Measurements from ENCODE around the gene DNAJC7.
A peak's percentile ranks its signal among the peaks of the same experiment; 100 is the strongest.
"Not testable (repeated sequence)": the region's sequence is repeated elsewhere in the genome, so short reads cannot be mapped to it uniquely, and the experiment has no call there.

The DNAJC7 gene

DNA sequence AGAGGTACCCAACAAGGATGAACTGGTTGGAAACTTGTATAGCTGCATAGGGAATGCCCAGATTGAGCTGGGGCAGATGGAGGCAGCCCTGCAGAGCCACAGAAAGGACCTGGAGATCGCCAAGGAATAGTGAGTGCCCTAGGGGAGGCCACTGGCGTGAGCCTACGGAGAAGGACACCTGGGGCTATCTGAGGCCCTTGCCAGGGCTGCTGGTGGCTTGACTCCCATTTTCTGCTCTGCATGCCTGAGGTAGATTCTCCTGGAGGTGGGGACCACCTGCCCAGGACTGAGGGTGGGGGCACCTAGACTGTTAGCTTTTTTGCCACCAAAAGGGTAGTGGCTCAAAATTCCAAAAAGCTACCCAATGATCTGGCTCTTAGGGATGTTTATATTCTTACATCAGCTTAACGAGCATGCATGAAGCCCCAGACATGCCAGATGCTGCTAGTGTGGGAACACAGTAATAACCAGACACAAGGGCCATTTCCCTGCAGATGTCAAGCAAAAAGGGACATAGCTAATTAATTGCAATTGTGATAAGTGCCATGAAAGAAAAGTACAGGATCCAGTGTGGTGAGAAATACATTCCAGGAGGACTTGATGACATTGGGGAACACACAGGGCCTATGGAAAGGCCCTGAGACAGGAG is 78.1 kb downstream of the DNAJC7 start:
- TF ChIP-seq, protein P1, sequence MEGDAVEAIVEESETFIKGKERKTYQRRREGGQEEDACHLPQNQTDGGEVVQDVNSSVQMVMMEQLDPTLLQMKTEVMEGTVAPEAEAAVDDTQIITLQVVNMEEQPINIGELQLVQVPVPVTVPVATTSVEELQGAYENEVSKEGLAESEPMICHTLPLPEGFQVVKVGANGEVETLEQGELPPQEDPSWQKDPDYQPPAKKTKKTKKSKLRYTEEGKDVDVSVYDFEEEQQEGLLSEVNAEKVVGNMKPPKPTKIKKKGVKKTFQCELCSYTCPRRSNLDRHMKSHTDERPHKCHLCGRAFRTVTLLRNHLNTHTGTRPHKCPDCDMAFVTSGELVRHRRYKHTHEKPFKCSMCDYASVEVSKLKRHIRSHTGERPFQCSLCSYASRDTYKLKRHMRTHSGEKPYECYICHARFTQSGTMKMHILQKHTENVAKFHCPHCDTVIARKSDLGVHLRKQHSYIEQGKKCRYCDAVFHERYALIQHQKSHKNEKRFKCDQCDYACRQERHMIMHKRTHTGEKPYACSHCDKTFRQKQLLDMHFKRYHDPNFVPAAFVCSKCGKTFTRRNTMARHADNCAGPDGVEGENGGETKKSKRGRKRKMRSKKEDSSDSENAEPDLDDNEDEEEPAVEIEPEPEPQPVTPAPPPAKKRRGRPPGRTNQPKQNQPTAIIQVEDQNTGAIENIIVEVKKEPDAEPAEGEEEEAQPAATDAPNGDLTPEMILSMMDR (IDR thresholded peaks at IDR 0.05; ENCODE audit: borderline replicate concordance, insufficient read depth, low read depth, low read length): no peak
- no peak overlapping the region for H3K4me3 ChIP-seq (ENCODE audit: low read depth, low read length)

DNA sequence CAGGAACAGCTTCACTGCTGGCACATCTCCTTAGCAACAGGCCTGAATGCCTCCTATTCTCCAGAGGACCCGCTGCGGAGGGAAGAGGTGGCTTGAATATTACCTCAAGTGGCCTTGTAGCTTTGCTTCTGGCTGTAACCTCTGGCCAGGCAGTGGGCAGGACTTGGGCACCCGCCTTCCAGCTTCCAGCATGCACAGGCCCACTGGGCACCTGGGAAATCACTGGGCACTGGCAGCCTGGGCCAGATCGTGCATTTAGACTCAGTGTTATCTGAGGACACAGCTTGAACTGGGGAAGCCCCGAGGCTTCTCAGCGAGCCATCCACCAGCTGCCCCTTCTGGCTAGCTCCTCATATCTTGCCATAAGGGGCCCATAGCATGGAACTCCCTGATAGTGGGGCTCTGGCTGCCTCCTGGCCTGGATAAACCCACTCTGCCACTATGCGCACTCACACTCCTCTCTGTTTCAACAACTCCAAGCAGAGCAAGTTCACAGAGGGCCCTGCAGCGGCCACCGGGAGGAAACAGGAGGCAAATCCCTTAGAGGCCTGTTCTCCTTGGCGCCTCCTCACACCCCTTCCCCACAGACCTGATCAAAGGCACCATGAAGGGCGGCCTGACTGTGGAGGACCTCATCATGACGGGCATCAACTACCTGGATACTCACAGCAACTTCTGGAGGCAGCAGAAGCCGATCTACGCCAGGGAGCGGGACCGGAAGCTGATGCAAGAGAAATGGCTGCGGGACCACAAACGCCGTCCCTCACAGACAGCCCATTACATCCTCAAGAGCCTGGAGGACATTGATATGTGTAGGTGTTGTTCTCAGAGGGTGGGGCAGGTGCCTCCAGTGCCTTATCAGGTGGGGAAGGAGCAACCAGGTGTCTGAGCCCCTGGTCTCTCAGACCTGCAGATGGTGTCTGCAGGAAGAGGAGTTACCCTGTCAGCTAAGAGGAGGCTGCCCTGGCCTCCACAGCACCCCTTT is 79.0 kb downstream of the DNAJC7 start:
- no peak overlapping the region for H3K4me3 ChIP-seq (ENCODE audit: low read depth, low read length)
- TF ChIP-seq, protein P1 (IDR thresholded peaks at IDR 0.05; ENCODE audit: borderline replicate concordance, insufficient read depth, low read depth, low read length): no peak

DNA sequence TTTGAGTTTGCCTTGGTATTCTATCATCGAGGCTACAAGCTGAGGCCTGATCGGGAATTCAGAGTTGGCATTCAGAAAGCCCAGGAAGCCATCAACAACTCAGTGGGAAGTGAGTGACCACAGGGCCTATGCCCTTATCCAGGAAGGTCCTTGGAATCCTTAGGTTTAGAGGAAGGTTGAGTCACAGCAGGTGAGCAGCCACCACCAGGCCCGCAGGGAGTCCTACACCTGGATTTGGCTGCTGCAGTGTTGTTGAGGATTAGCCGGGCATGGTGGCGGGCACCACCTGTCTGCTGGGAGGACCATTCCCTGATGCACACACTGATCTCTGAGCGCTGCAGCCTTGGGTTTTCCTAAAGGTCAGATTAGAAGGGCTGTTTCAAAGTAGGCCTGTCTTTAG is 81.6 kb downstream of the DNAJC7 start:
- TF ChIP-seq, protein P1 (IDR thresholded peaks at IDR 0.05; ENCODE audit: borderline replicate concordance, insufficient read depth, low read depth, low read length): no peak

DNA sequence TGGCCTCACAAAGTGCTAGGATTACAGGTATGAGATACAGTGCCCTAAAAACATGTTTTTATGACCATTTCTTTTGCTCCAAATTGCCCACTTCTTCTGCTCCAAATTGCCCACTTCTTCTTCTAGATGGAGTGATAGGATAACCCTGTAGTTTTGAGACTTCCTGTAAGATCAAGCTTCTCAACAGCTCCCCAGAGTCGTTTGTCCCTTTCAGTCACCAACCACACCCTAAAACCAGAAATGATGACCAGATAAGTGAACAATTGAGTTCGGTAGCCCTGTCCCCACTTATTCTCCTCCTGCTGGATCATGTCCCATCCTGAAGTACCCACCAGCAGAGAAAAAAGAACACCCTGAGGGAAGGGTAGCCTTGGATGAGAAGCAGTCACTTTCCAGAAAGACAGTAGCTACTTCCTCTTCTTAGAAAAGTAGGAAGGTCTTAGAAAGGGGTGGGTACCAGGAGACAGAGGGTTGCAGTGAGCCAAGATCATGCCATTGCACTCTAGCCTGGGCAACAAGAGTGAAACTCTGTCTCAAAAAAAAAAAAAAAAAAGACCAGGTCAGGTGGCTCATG is 84.3 kb downstream of the DNAJC7 start:
- TF ChIP-seq, protein P1 (IDR thresholded peaks at IDR 0.05; ENCODE audit: borderline replicate concordance, insufficient read depth, low read depth, low read length): no peak
- H3K4me3 ChIP-seq (ENCODE audit: low read depth, low read length): no peak overlapping the region

More for the DNA sequence above, 81.6 kb downstream of the DNAJC7 start:
- H3K4me3 ChIP-seq (ENCODE audit: low read depth, low read length): no peak overlapping the region

DNA sequence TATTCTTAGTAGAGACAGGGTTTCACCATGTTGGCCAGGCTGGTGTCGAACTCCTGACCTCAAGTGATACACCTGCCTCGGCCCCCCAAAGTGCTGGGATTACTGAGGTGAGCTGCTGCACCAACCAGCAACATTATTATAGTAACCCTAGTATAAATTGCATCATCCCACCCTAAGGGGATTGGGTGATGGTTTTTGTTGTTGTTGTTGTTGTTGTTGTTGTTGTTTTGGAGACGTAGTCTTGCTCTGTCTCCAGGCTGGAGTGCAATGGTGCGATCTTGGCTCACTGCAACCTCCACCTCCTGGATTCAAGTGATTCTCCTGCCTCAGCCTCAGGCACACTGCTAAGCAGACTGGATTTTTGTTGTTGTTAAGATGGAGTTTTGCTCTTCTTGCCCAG is 85.5 kb downstream of the DNAJC7 start:
- not testable (repeated sequence) for H3K4me3 ChIP-seq (ENCODE audit: low read depth, low read length)

DNA sequence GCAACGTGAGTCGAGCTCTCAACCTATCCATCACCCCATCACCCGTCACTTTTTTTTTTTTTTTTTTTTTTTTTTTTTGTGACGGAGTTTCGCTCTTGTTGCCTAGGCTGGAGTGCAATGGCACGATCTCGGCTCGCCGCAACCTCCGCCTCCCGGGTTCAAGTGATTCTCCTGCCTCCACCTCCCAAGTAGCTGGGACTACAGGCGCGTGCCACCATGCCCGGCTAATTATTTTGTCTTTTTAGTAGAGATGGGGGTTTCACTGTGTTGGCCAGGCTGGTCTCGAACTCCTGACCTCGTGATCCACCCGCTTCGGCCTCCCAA is 86.4 kb downstream of the DNAJC7 start:
- H3K4me3 ChIP-seq (ENCODE audit: low read depth, low read length): peak overlapping the region; percentile 83

DNA sequence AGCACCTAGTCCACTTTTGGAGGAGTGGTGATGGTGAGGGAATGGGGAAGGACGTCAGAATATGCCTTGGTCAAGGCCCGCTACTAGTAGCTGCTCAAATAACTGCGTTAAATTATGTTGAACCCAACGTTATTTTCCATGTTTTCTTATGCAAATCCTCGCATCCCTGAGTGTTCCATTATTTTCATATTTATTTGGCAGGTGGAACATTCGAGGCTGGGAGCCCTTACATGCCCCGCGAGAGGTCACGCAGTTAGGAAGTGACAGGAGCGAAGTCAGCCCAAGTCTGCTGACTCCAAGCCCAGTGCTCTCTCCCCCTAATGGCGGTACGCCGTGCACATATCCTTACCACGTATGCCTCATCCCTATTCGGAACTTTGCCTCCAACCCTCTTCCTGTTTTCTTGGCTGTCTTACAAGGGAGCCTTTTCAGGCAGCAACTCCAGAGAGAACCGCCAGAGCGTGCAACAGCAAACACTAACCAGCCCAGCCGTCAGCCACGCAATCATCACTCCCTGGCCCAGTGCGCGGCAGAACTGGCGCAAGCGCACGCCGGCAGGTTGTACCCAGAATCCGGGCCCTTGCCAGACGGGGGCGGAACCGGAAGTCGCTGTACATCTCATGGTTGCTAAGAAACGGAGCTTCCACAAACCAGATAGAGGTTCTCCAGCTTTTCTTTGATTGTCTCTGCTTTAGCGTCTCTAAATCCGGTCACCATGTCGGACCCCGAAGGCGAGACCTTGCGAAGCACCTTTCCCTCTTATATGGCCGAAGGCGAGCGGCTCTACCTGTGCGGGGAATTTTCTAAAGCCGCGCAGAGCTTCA is 87.0 kb downstream of the DNAJC7 start, which contains the start of gene ODAD4:
ODAD4 (plus strand) TSS at position 609 of the 824 bp plus-strand sequence; CDS start at position 716, 107 bp downstream.
- TF ChIP-seq, protein P1 (IDR thresholded peaks at IDR 0.05; ENCODE audit: borderline replicate concordance, insufficient read depth, low read depth, low read length): peak; percentile 31; the same call in 1 of the 2 replicates
- H3K4me3 ChIP-seq (ENCODE audit: low read depth, low read length): peak within 1 kb of the TSS; percentile 83
